ENCODE data around the gene TGFB3.

GRCh38 chr14:75987201-75987970, 5.6 kb upstream of the TGFB3 start:
- TF ChIP-seq EZH2 (IDR thresholded peaks at IDR 0.05; ENCODE audit: borderline replicate concordance, insufficient read depth, low read depth, low read length, poor library complexity, severe bottlenecking), result no peak
- no peak for TF ChIP-seq CTCF (IDR thresholded peaks at IDR 0.05)
